Measurements from ENCODE around the gene MIEF1.

The MIEF1 gene

DNA sequence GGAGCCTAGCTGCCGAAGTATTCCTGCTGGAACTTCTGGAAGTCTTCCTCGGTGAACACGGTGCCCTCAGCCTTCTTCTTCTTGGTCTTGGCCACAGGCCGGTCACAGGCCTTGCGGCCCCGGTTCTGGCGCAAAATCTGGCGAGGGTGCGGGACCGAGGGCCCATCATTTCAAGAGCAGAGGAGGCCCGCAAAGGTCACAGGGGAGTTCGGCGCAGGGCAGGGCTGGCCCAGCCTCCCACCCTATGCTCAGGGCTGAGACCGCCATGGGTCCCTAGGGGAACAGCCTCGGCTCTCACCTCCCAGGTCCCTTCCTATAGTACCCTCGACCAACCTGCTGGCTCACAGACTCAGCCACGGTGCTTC lies 27.4 kb downstream of the MIEF1 start:
- DNase-seq (ENCODE audit: low read depth): no peak
- H3K4me3 ChIP-seq (ENCODE audit: low read length): no peak overlapping the region
- TF ChIP-seq, protein P1, sequence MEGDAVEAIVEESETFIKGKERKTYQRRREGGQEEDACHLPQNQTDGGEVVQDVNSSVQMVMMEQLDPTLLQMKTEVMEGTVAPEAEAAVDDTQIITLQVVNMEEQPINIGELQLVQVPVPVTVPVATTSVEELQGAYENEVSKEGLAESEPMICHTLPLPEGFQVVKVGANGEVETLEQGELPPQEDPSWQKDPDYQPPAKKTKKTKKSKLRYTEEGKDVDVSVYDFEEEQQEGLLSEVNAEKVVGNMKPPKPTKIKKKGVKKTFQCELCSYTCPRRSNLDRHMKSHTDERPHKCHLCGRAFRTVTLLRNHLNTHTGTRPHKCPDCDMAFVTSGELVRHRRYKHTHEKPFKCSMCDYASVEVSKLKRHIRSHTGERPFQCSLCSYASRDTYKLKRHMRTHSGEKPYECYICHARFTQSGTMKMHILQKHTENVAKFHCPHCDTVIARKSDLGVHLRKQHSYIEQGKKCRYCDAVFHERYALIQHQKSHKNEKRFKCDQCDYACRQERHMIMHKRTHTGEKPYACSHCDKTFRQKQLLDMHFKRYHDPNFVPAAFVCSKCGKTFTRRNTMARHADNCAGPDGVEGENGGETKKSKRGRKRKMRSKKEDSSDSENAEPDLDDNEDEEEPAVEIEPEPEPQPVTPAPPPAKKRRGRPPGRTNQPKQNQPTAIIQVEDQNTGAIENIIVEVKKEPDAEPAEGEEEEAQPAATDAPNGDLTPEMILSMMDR (IDR thresholded peaks at IDR 0.05; ENCODE audit: insufficient read depth, low read depth, low read length, missing control alignments): no peak

- TF ChIP-seq, protein P1 (IDR thresholded peaks at IDR 0.05; ENCODE audit: insufficient read depth, low read depth, low read length, missing control alignments): no peak
- DNase-seq (ENCODE audit: low read depth): no peak
- no peak overlapping the region for H3K4me3 ChIP-seq (ENCODE audit: low read length)
Measured at GRCh38 chr22:39530116-39530515, 28.0 kb downstream of the MIEF1 start.

GRCh38 chr22:39530692-39531331 lies 28.7 kb downstream of the MIEF1 start:
- H3K4me3 ChIP-seq (ENCODE audit: low read length): no peak overlapping the region
- DNase-seq (ENCODE audit: low read depth): peak; percentile 65
- TF ChIP-seq, protein P1 (IDR thresholded peaks at IDR 0.05; ENCODE audit: insufficient read depth, low read depth, low read length, missing control alignments): peak; percentile 43

DNA sequence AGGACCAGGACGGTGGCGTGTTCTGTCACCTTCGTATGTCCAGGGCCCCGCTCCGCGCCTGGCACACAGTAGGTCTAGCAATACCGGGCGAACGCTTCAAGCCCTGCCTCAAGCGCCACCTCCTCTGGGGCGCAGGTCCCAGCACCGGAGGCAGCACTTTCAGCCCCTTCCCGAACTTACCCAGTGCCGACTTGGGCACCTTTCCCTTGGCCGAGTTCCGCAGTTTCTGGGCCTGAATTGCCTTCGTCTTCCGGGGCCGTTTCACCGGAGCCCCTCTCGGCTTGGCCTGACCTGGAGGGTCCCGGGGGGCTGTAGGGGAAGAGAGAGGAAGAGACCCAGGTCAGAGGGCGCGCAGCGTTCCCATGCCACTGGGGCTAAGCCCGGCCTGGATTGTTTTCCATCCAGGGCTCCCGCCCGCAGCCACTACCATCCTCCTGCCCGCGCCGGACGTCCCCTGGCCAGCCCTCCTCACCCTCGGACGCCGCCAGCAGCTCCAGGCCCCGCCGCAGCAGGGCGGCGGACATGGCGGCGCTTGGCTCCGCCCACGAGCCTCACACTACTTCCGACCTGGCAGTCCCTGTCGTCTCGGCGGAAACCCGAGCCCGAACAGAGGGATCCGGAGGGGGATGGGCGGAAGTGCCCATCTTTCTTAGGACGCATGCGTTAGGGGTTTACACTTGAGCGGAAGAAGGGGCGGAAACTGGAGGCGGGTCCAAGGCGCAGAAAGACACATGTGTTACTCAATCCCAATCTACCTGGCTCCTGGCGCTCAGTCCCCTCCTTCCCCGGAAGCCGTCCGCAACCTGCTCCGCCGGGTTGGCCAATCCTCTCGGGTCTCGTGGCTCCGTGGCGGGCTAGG lies 30.4 kb downstream of the MIEF1 start, which contains the start of gene RPS19BP1:
RPS19BP1 (minus strand) TSS at position 534 of the 859 bp plus-strand sequence; CDS start at position 524, 10 bp downstream.
- peak; percentile 100 for DNase-seq (ENCODE audit: low read depth)
- H3K4me3 ChIP-seq (ENCODE audit: low read length): peak within 1 kb of the TSS; percentile 95
- TF ChIP-seq, protein P1 (IDR thresholded peaks at IDR 0.05; ENCODE audit: insufficient read depth, low read depth, low read length, missing control alignments): no peak

GRCh38 chr22:39534092-39534506 lies 32.0 kb downstream of the MIEF1 start:
- no peak for DNase-seq (ENCODE audit: low read depth)
- TF ChIP-seq, protein P1 (IDR thresholded peaks at IDR 0.05; ENCODE audit: insufficient read depth, low read depth, low read length, missing control alignments): no peak
- no peak overlapping the region for H3K4me3 ChIP-seq (ENCODE audit: low read length)

DNA sequence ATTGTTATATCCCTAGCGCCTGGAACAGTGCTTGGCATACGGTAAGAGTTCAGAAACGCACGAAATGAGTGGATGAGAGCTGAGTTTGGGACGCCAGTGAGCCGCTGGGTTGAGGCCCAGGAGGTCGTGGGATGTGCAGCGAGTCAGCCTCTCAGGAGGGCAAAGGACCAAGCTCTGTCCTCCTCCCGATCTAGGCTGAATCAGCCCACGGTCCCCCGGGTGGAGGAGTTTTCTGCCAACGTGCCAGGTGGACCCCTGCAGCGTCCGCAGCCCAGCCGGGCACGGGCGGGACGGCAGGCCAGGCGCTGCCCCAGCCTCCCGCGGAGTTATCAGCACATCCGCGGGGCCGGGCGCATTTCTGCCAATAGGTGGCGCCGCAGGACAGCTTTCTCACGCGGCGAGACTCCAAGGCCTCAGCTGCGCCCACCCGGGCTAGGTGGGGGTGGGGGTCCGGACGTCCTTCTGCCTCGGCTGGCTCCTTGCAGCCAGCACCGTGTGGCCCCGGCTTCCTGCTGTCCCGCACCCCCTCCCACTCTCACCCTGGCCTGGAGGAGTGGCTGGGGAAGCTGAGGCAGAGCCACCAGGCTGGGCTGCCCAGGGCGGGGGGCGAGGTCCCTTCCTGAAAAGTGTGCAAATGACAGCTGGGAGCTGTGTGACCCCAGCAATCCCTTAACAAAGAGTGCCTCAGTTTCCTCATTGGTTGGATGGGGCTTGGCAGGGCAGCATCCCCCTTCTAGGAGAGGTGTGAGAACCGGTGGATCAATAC lies 32.7 kb downstream of the MIEF1 start:
- DNase-seq (ENCODE audit: low read depth): peak; percentile 65
- H3K4me3 ChIP-seq (ENCODE audit: low read length): no peak overlapping the region
- TF ChIP-seq, protein P1 (IDR thresholded peaks at IDR 0.05; ENCODE audit: insufficient read depth, low read depth, low read length, missing control alignments): peak; percentile 66
